ENCODE measurements around the gene MORF4L2.
"Not testable (repeated sequence)": the region's sequence is repeated elsewhere in the genome, so short reads cannot be mapped to it uniquely, and the experiment has no call there.

MORF4L2 gene

GRCh38 chrX:103674531-103675454, 11.7 kb downstream of the MORF4L2 start:
- H3K9ac ChIP-seq (ENCODE audit: low read depth, low read length) = no peak overlapping the region
- no peaks in the 10 kb centered on the region for H3K9me3 ChIP-seq (ENCODE audit: control insufficient read depth, insufficient read depth, low read length)
- peaks cover 26% of the 10 kb centered on the region for H3K36me3 ChIP-seq (ENCODE audit: control insufficient read depth, insufficient read depth, low read length)
- H3K4me1 ChIP-seq (ENCODE audit: control insufficient read depth, insufficient read depth, low read length) = peaks cover 5% of the 10 kb centered on the region
- H3K4me3 ChIP-seq (ENCODE audit: low read depth, low read length) = no peak overlapping the region
- no peaks in the 10 kb centered on the region for H3K27me3 ChIP-seq (ENCODE audit: control insufficient read depth, insufficient read depth, low read length)

GRCh38 chrX:103669745-103670144, 16.8 kb downstream of the MORF4L2 start:
- Histone ChIP-seq H3K9me3 (ENCODE audit: control insufficient read depth, insufficient read depth, low read length) (no peaks in the 10 kb centered on the region), H3K4me1 (ENCODE audit: control insufficient read depth, insufficient read depth, low read length) (peaks cover 2% of the 10 kb centered on the region), H3K4me3 (ENCODE audit: low read depth, low read length) (no peak overlapping the region), H3K9ac (ENCODE audit: low read depth, low read length) (no peak overlapping the region), H3K36me3 (ENCODE audit: control insufficient read depth, insufficient read depth, low read length) (no peaks in the 10 kb centered on the region), H3K27me3 (ENCODE audit: control insufficient read depth, insufficient read depth, low read length) (no peaks in the 10 kb centered on the region)

- Histone ChIP-seq H3K27me3 (ENCODE audit: control insufficient read depth, insufficient read depth, low read length) (peaks cover 10% of the 10 kb centered on the region), H3K36me3 (ENCODE audit: control insufficient read depth, insufficient read depth, low read length) (no peaks in the 10 kb centered on the region), H3K9me3 (ENCODE audit: control insufficient read depth, insufficient read depth, low read length) (no peaks in the 10 kb centered on the region), H3K4me3 (ENCODE audit: low read depth, low read length) (no peak overlapping the region), H3K9ac (ENCODE audit: low read depth, low read length) (no peak overlapping the region), H3K4me1 (ENCODE audit: control insufficient read depth, insufficient read depth, low read length) (peaks cover 4% of the 10 kb centered on the region)
Measured at GRCh38 chrX:103666202-103667107, 20.0 kb downstream of the MORF4L2 start.

GRCh38 chrX:103663981-103664762, 22.3 kb downstream of the MORF4L2 start:
- H3K4me3 ChIP-seq (ENCODE audit: low read depth, low read length) = peak overlapping the region; percentile 74
- H3K36me3 ChIP-seq (ENCODE audit: control insufficient read depth, insufficient read depth, low read length) = no peaks in the 10 kb centered on the region
- H3K27me3 ChIP-seq (ENCODE audit: control insufficient read depth, insufficient read depth, low read length) = peaks cover 10% of the 10 kb centered on the region
- peaks cover 4% of the 10 kb centered on the region for H3K4me1 ChIP-seq (ENCODE audit: control insufficient read depth, insufficient read depth, low read length)
- H3K9ac ChIP-seq (ENCODE audit: low read depth, low read length) = peak overlapping the region; percentile 57
- H3K9me3 ChIP-seq (ENCODE audit: control insufficient read depth, insufficient read depth, low read length) = no peaks in the 10 kb centered on the region

- not testable (repeated sequence) for H3K36me3 ChIP-seq (ENCODE audit: control insufficient read depth, insufficient read depth, low read length); H3K27me3 ChIP-seq (ENCODE audit: control insufficient read depth, insufficient read depth, low read length); H3K9me3 ChIP-seq (ENCODE audit: control insufficient read depth, insufficient read depth, low read length); H3K9ac ChIP-seq (ENCODE audit: low read depth, low read length); H3K4me1 ChIP-seq (ENCODE audit: control insufficient read depth, insufficient read depth, low read length); H3K4me3 ChIP-seq (ENCODE audit: low read depth, low read length)
Measured at GRCh38 chrX:103659460-103659859, 27.0 kb downstream of the MORF4L2 start.

- no peaks in the 10 kb centered on the region for H3K36me3 ChIP-seq (ENCODE audit: control insufficient read depth, insufficient read depth, low read length)
- peaks cover 7% of the 10 kb centered on the region for H3K27me3 ChIP-seq (ENCODE audit: control insufficient read depth, insufficient read depth, low read length)
- H3K4me3 ChIP-seq (ENCODE audit: low read depth, low read length) = no peak overlapping the region
- no peaks in the 10 kb centered on the region for H3K9me3 ChIP-seq (ENCODE audit: control insufficient read depth, insufficient read depth, low read length)
- H3K9ac ChIP-seq (ENCODE audit: low read depth, low read length) = no peak overlapping the region
- peaks cover 4% of the 10 kb centered on the region for H3K4me1 ChIP-seq (ENCODE audit: control insufficient read depth, insufficient read depth, low read length)
Measured at GRCh38 chrX:103658681-103659433, 27.6 kb downstream of the MORF4L2 start.

GRCh38 chrX:103657066-103657465, 29.4 kb downstream of the MORF4L2 start:
- not testable (repeated sequence) for H3K9me3 ChIP-seq (ENCODE audit: control insufficient read depth, insufficient read depth, low read length); H3K9ac ChIP-seq (ENCODE audit: low read depth, low read length); H3K4me1 ChIP-seq (ENCODE audit: control insufficient read depth, insufficient read depth, low read length); H3K27me3 ChIP-seq (ENCODE audit: control insufficient read depth, insufficient read depth, low read length); H3K36me3 ChIP-seq (ENCODE audit: control insufficient read depth, insufficient read depth, low read length); H3K4me3 ChIP-seq (ENCODE audit: low read depth, low read length)

GRCh38 chrX:103656617-103657016, 29.9 kb downstream of the MORF4L2 start:
- Histone ChIP-seq H3K4me1 (ENCODE audit: control insufficient read depth, insufficient read depth, low read length) (no peaks in the 10 kb centered on the region), H3K9ac (ENCODE audit: low read depth, low read length) (no peak overlapping the region), H3K9me3 (ENCODE audit: control insufficient read depth, insufficient read depth, low read length) (no peaks in the 10 kb centered on the region), H3K27me3 (ENCODE audit: control insufficient read depth, insufficient read depth, low read length) (no peaks in the 10 kb centered on the region), H3K4me3 (ENCODE audit: low read depth, low read length) (no peak overlapping the region), H3K36me3 (ENCODE audit: control insufficient read depth, insufficient read depth, low read length) (no peaks in the 10 kb centered on the region)

- H3K27me3 ChIP-seq (ENCODE audit: control insufficient read depth, insufficient read depth, low read length); H3K4me1 ChIP-seq (ENCODE audit: control insufficient read depth, insufficient read depth, low read length); H3K9ac ChIP-seq (ENCODE audit: low read depth, low read length); H3K36me3 ChIP-seq (ENCODE audit: control insufficient read depth, insufficient read depth, low read length); H3K4me3 ChIP-seq (ENCODE audit: low read depth, low read length); H3K9me3 ChIP-seq (ENCODE audit: control insufficient read depth, insufficient read depth, low read length): not testable (repeated sequence)
Measured at GRCh38 chrX:103655230-103656000, 31.1 kb downstream of the MORF4L2 start.

- H3K36me3 ChIP-seq (ENCODE audit: control insufficient read depth, insufficient read depth, low read length) = no peaks in the 10 kb centered on the region
- no peaks in the 10 kb centered on the region for H3K4me1 ChIP-seq (ENCODE audit: control insufficient read depth, insufficient read depth, low read length)
- H3K4me3 ChIP-seq (ENCODE audit: low read depth, low read length) = no peak overlapping the region
- H3K9ac ChIP-seq (ENCODE audit: low read depth, low read length) = no peak overlapping the region
- no peaks in the 10 kb centered on the region for H3K9me3 ChIP-seq (ENCODE audit: control insufficient read depth, insufficient read depth, low read length)
- H3K27me3 ChIP-seq (ENCODE audit: control insufficient read depth, insufficient read depth, low read length) = no peaks in the 10 kb centered on the region
Measured at GRCh38 chrX:103651151-103651773, 35.2 kb downstream of the MORF4L2 start.
